Tibial nerve (tissue), 4 donors: ENCODE measurements around the gene HOXA1. TPM values are rescaled to one million over a fixed set of nuclear protein-coding genes. Genes with fewer than 3 reads are reported as not detected.
"Not testable (repeated sequence)": the region's sequence is repeated elsewhere in the genome, so short reads cannot be mapped to it uniquely, and the experiment has no call there.

Source experiments
- DNase-seq, 2 donors: peaks; one replicate each; pipeline ENCODE4 v3.0.0-alpha.2; 2019; ENCODE audit warnings: low spot score in 2 of 2
- H3K27ac ChIP-seq, 4 donors: fragments of 200-600 bp; sonication (generic) in 3 of 4; one replicate each; pipeline ENCODE4 v1.5.1; 2017 to 2019; ENCODE audit warnings: mild to moderate bottlenecking in 1 of 4
- H3K27me3 ChIP-seq, 2 donors: fragments of 200-600 bp; sonication (generic) in 1 of 2; one replicate each; pipeline versions ENCODE4 v1.5.1 to v1.6.0; 2017 to 2019
- H3K36me3 ChIP-seq, 3 donors: fragments of 200-600 bp; sonication (generic); one replicate each; pipeline ENCODE4 v1.5.1; 2018 to 2019
- H3K4me1 ChIP-seq, 4 donors: fragments of 200-600 bp; sonication (generic) in 3 of 4; one replicate each; pipeline ENCODE4 v1.5.1; 2017 to 2019
- H3K4me3 ChIP-seq, 4 donors: fragments of 200-600 bp; sonication (generic) in 3 of 4; one replicate each; pipeline ENCODE4 v1.5.1; 2017 to 2019; ENCODE audit warnings: mild to moderate bottlenecking in 1 of 4, moderate library complexity in 1 of 4
- H3K9me3 ChIP-seq, 4 donors: fragments of 200-600 bp; sonication (generic) in 3 of 4; one replicate each; pipeline ENCODE4 v1.5.1; 2017 to 2019
- EP300 ChIP-seq, 2 donors: sonication (generic); formaldehyde crosslinking; IDR thresholded peaks; one replicate each; pipeline ENCODE4 v1.6.1; 2017; ENCODE audit warnings: antibody characterized with exemption in 2 of 2, mild to moderate bottlenecking in 1 of 2
- POLR2A ChIP-seq, 2 donors: fragments of 450-650 bp; IDR thresholded peaks; one replicate each; pipeline ENCODE4 v1.6.1; 2017; ENCODE audit warnings: antibody characterized with exemption in 2 of 2, mild to moderate bottlenecking in 2 of 2, moderate library complexity in 2 of 2
- whole genome bisulfite sequencing, 2 donors: methylation state at CpG; one replicate each; pipeline ENCODE4 v1.1.5; 2018; 5-methylcytosine and 5-hydroxymethylcytosine counted together
- small RNA-seq: library from RNA; depleted of rRNA; stranded (forward); fragments of <200 nt; gene quantifications from one replicate; pipeline ENCODE3, GENCODE V24; 2016
- total RNA-seq, 4 donors: library from RNA; depleted of rRNA; stranded (reverse); fragments of >200 nt; gene quantifications; one replicate each; pipeline ENCODE4 v1.1.0, GENCODE V29; 2016
- TF ChIP-seq, protein P1 (sequence below), 5 experiments: fragments of 200-600 bp in 3 of 5; fragments of 450-650 bp in 2 of 5; sonication (generic) in 3 of 5; IDR thresholded peaks; one replicate each; pipeline ENCODE4 v1.5.1; 2016 to 2019; ENCODE audit warnings: antibody characterized with exemption in 5 of 5, mild to moderate bottlenecking in 3 of 5, moderate library complexity in 2 of 5

HOXA1 gene
- total RNA-seq, 4 donors from 2014 or later = 0.44 to 2.1 (median 1.2) TPM

DNA sequence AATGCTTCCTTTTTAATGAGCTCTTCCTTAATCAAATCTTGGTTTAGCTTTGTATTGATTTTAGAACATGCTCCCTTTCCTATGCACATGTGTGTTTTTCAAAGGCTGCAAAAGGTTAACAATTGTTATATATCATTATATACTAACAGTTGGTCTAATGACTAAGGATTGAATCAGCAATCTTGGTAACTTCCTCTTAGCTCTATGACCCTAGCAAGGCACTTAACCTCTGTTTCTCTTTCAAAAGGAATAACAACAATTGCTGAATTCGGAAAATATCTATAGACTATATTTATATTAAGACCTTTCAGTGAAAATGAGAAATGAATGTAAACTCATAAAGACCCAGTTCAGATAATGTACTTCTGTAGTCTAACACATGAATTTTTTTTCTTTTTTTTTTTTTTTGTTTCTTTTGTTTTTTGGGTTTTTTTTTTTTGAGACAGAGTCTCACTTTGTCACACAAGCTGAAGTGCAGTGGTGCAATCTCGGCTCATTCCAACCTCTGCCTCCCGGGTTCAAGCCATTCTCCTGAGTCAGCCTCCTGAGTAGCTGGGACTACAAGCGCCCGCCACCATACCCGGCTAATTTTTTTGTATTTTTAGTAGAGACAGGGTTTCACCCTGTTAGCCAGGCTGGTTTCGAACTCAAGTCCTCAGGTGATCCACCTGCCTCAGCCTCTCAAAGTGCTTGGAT is 48.8 kb downstream of the HOXA1 start:
- H3K27ac ChIP-seq = no peak overlapping the region
- WGBS, 2 donors = 75 to 78% methylated on average over 7 of the region's 7 CpGs
- no peaks in the 10 kb centered on the region for H3K4me1 ChIP-seq
- no peak for TF ChIP-seq EP300 (IDR thresholded peaks at IDR 0.05)
- no peak for TF ChIP-seq POLR2A (IDR thresholded peaks at IDR 0.05)
- TF ChIP-seq, protein P1, sequence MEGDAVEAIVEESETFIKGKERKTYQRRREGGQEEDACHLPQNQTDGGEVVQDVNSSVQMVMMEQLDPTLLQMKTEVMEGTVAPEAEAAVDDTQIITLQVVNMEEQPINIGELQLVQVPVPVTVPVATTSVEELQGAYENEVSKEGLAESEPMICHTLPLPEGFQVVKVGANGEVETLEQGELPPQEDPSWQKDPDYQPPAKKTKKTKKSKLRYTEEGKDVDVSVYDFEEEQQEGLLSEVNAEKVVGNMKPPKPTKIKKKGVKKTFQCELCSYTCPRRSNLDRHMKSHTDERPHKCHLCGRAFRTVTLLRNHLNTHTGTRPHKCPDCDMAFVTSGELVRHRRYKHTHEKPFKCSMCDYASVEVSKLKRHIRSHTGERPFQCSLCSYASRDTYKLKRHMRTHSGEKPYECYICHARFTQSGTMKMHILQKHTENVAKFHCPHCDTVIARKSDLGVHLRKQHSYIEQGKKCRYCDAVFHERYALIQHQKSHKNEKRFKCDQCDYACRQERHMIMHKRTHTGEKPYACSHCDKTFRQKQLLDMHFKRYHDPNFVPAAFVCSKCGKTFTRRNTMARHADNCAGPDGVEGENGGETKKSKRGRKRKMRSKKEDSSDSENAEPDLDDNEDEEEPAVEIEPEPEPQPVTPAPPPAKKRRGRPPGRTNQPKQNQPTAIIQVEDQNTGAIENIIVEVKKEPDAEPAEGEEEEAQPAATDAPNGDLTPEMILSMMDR (IDR thresholded peaks at IDR 0.05) = no peak
- no peaks in the 10 kb centered on the region for H3K27me3 ChIP-seq
- no peak for DNase-seq
- no peak overlapping the region for H3K4me3 ChIP-seq
- no peaks in the 10 kb centered on the region for H3K9me3 ChIP-seq
- no peaks in the 10 kb centered on the region for H3K36me3 ChIP-seq

DNA sequence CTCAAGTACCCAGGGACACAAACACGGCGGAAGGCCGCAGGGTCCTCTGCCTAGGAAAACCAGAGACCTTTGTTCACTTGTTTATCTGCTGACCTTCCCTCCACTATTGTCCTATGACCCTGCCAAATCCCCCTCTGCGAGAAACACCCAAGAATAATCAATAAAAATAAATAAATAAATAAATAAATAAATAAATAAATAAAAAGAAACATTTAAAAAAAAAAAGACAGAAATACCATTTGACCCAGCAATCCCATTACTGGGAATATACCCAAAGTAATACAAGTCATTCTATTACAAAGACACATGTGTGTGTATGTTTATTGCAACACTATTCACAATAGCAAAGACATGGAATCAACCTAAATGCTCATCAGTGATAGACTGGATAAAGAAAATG is 49.8 kb downstream of the HOXA1 start:
- H3K36me3 ChIP-seq, H3K27me3 ChIP-seq, H3K4me1 ChIP-seq, H3K9me3 ChIP-seq, H3K4me3 ChIP-seq, H3K27ac ChIP-seq, DNase-seq: not testable (repeated sequence)
- WGBS, 2 donors = 73 to 93% methylated on average over 1 of the region's 4 CpGs

DNA sequence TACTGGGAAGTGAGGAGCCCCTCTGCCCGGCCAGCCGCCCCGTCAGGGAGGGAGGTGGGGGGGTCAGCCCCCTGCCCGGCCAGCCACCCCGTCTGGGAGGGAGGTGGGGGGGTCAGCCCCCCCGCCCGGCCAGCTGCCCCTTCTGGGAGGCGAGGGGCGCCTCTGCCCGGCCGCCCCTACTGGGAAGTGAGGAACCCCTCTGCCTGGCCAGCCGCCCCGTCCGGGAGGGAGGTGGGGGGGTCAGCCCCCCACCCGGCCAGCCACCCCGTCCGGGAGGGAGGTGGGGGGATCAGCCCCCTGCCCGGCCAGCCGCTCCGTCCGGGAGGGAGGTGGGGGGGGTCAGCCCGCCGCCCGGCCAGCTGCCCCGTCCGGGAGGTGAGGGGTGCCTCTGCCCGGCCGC is 50.7 kb downstream of the HOXA1 start:
- DNase-seq, H3K4me1 ChIP-seq, H3K9me3 ChIP-seq, H3K4me3 ChIP-seq, H3K27ac ChIP-seq, H3K36me3 ChIP-seq, H3K27me3 ChIP-seq: not testable (repeated sequence)
- WGBS, 2 donors = no CpG with 5 or more reads among the region's 28 CpGs

Small RNA genes within 50 kb of the gene (small RNA-seq; reads per million reads assigned to genes)
- not detected for gene RF01977

Other genes starting within 250 kb of the HOXA1 start
- 10 to 100 TPM; 14.1 to 33.7 (median 27.6) TPM for gene SKAP2, start 231.4 kb downstream of the HOXA1 start, total RNA-seq
- 1 to 10 TPM; 2.5 to 5.9 (median 5.2) TPM for gene HOXA2, start 6.7 kb upstream of the HOXA1 start, total RNA-seq
- 1 to 10 TPM; 4.4 to 6.3 (median 4.7) TPM for gene HOXA4, start 34.8 kb upstream of the HOXA1 start, total RNA-seq
- 10 to 100 TPM; 12.0 to 25.9 (median 16.6) TPM for gene HOXA5, start 47.7 kb upstream of the HOXA1 start, total RNA-seq
- gene HOXA6, start 51.8 kb upstream of the HOXA1 start, total RNA-seq = 10 to 100 TPM; 11.1 to 30.9 (median 18.7) TPM
- 10 to 100 TPM in 1 of 4 donors, 1 to 10 TPM in 3; 7.0 to 18.8 (median 8.7) TPM for gene HOXA3, start 56.6 kb upstream of the HOXA1 start, total RNA-seq
- 10 to 100 TPM in 2 of 4 donors, 1 to 10 TPM in 2; 8.7 to 16.9 (median 11.3) TPM for gene HOXA7, start 60.7 kb upstream of the HOXA1 start, total RNA-seq
- 10 to 100 TPM; 10.5 to 13.8 (median 12.7) TPM for gene HOXA9, start 69.5 kb upstream of the HOXA1 start, total RNA-seq
- gene HOXA10, start 78.3 kb upstream of the HOXA1 start, total RNA-seq = 10 to 100 TPM; 19.0 to 34.1 (median 24.9) TPM
- gene HOXA11, start 89.2 kb upstream of the HOXA1 start, total RNA-seq = 10 to 100 TPM in 2 of 4 donors, 1 to 10 TPM in 2; 5.0 to 13.2 (median 9.5) TPM
- gene HOXA13, start 104.1 kb upstream of the HOXA1 start, total RNA-seq = 1 to 10 TPM in 1 of 4 donors, under 1 TPM in 3; 0.63 to 1.5 (median 0.72) TPM
- not detected for gene EVX1, start 146.8 kb upstream of the HOXA1 start, total RNA-seq